ENCODE data around the gene AKR1B1.

Gene AKR1B1

DNA sequence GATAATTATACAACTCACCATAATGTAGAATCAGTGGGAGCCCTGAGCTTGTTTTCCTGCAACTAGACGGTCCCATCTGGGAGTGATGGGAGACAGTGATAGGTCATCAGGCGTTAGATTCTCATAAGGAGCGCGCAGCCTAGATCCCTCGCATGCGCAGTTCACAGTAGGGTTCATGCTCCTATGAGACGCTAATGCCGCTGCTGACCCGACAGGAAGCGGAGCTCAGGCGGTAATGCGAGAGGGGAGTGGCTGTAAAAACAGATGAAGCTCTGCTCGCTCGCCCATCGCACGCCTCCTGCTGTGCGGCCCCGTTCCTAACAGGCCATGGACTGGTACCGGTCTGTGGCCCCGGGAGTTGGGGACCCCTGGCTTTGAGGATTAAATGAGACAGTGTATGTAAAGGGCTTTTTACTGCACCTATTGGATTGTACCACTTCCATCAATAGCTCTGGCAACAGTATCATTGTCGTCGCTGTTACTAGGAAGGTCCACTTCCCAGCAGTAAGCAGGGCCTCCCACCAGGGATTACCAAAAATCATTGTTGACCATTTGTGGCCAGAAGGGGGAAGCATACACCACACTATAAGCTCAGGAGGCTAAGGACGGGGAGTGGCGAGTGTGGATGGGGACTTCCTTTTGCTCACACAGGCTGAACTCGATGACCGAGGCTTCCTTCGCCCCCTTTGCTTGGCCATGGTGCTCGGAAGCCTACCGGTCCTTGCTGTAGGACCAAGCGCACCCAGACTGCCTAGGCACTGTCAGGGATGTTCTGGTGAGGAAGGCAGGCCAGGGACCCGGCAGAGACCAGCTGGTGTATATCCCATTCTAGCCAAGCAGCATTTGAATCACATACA is 26.4 kb downstream of the AKR1B1 start (continued):
- no peak for TF ChIP-seq ZBTB6 (tag by site-specific recombination; IDR thresholded peaks at IDR 0.05)
- TF ChIP-seq ZNF596 (tag by site-specific recombination; IDR thresholded peaks at IDR 0.05) = no peak
- TF ChIP-seq ZBTB8A (tag by site-specific recombination; IDR thresholded peaks at IDR 0.05) = no peak
- TF ChIP-seq ZNF280D (tag by site-specific recombination; IDR thresholded peaks at IDR 0.05) = no peak
- TF ChIP-seq ZNF350 (tag by site-specific recombination; IDR thresholded peaks at IDR 0.05) = no peak
- TF ChIP-seq GLIS2 (tag by site-specific recombination; IDR thresholded peaks at IDR 0.05) = 0 out of 2 replicates have a peak, but pooled peaks have one; percentile 37
- TF ChIP-seq ZEB2 (tag by site-specific recombination; IDR thresholded peaks at IDR 0.05) = no peak; the same call in 1 of the 2 replicates
- TF ChIP-seq ZNF548 (tag by site-specific recombination; IDR thresholded peaks at IDR 0.05) = no peak
- no peak for TF ChIP-seq ZNF354C (tag by site-specific recombination; IDR thresholded peaks at IDR 0.05; ENCODE audit: borderline replicate concordance, low read depth)
- TF ChIP-seq ZNF704 (tag by site-specific recombination; IDR thresholded peaks at IDR 0.05) = no peak
- no peak for TF ChIP-seq ZNF202 (tag by site-specific recombination; IDR thresholded peaks at IDR 0.05; ENCODE audit: borderline replicate concordance)
- TF ChIP-seq ZNF266 (tag by site-specific recombination; IDR thresholded peaks at IDR 0.05; ENCODE audit: low read depth) = no peak
- no peak for TF ChIP-seq ZSCAN30 (tag by site-specific recombination; IDR thresholded peaks at IDR 0.05)
- TF ChIP-seq ZNF510 (tag by site-specific recombination; IDR thresholded peaks at IDR 0.05; ENCODE audit: insufficient replicate concordance) = no peak
- no peak for TF ChIP-seq ZNF175 (tag by site-specific recombination; IDR thresholded peaks at IDR 0.05)
- no peak for TF ChIP-seq ZNF404 (tag by site-specific recombination; IDR thresholded peaks at IDR 0.05)
- TF ChIP-seq ZFP37 (tag by site-specific recombination; IDR thresholded peaks at IDR 0.05) = no peak
- TF ChIP-seq ZNF558 (tag by site-specific recombination; IDR thresholded peaks at IDR 0.05) = no peak
- TF ChIP-seq MYNN (tag by site-specific recombination; IDR thresholded peaks at IDR 0.05; ENCODE audit: borderline replicate concordance) = no peak
- no peak for TF ChIP-seq SCRT1 (tag by site-specific recombination; IDR thresholded peaks at IDR 0.05; ENCODE audit: borderline replicate concordance)
- no peak for TF ChIP-seq ZNF645 (tag by site-specific recombination; IDR thresholded peaks at IDR 0.05)
- TF ChIP-seq ZNF10 (tag by site-specific recombination; IDR thresholded peaks at IDR 0.05) = no peak
- peak; percentile 92 for TF ChIP-seq ZNF341 (tag by site-specific recombination; IDR thresholded peaks at IDR 0.05; ENCODE audit: low read depth)
- no peak for TF ChIP-seq ZNF623 (tag by site-specific recombination; IDR thresholded peaks at IDR 0.05)
- no peak for TF ChIP-seq ZNF571 (tag by site-specific recombination; IDR thresholded peaks at IDR 0.05)
- TF ChIP-seq KLF16 (tag by site-specific recombination; IDR thresholded peaks at IDR 0.05) = peak; percentile 57; the same call in 1 of the 2 replicates
- no peak for TF ChIP-seq ZNF112 (tag by site-specific recombination; IDR thresholded peaks at IDR 0.05)
- no peak for TF ChIP-seq ZSCAN16 (tag by site-specific recombination; IDR thresholded peaks at IDR 0.05)
- TF ChIP-seq, protein P1, sequence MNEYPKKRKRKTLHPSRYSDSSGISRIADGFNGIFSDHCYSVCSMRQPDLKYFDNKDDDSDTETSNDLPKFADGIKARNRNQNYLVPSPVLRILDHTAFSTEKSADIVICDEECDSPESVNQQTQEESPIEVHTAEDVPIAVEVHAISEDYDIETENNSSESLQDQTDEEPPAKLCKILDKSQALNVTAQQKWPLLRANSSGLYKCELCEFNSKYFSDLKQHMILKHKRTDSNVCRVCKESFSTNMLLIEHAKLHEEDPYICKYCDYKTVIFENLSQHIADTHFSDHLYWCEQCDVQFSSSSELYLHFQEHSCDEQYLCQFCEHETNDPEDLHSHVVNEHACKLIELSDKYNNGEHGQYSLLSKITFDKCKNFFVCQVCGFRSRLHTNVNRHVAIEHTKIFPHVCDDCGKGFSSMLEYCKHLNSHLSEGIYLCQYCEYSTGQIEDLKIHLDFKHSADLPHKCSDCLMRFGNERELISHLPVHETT (tag by site-specific recombination; IDR thresholded peaks at IDR 0.05) = no peak
- TF ChIP-seq ZNF155 (tag by site-specific recombination; IDR thresholded peaks at IDR 0.05) = no peak
- TF ChIP-seq ZNF23 (tag by site-specific recombination; IDR thresholded peaks at IDR 0.05; ENCODE audit: borderline replicate concordance) = no peak
- TF ChIP-seq, protein P2, sequence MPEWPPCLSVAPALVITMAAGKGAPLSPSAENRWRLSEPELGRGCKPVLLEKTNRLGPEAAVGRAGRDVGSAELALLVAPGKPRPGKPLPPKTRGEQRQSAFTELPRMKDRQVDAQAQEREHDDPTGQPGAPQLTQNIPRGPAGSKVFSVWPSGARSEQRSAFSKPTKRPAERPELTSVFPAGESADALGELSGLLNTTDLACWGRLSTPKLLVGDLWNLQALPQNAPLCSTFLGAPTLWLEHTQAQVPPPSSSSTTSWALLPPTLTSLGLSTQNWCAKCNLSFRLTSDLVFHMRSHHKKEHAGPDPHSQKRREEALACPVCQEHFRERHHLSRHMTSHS (tag by site-specific recombination; IDR thresholded peaks at IDR 0.05) = no peak
